Psoas muscle (tissue), 8 donors: Measurements from ENCODE around the gene CDKN1A. TPM values are rescaled to one million over a fixed set of nuclear protein-coding genes. Genes with fewer than 3 reads are reported as not detected.

Experiments
- ATAC-seq, 4 donors: fragments of 200-7000 bp; cut with Tn5 transposase; one replicate each; pipeline ENCODE4 v1.9.1; 2020; ENCODE audit warnings: moderate library complexity in 3 of 4, mild to moderate bottlenecking in 2 of 4
- DNase-seq, 2 donors: peaks; one replicate each; pipeline ENCODE4 v3.0.0-alpha.2; 2020
- H3K27ac ChIP-seq: fragments of 200-600 bp; one replicate; pipeline ENCODE4 v1.8.0; 2022
- H3K27me3 ChIP-seq, 3 donors: fragments of 200-600 bp in 1 of 3; one replicate each; pipeline versions ENCODE4 v1.6.1 to v1.8.0; 2013 to 2022; ENCODE audit warnings: low read length in 2 of 3, mild to moderate bottlenecking in 2 of 3, moderate library complexity in 1 of 3; ENCODE audit not compliant: insufficient read depth in 3 of 3
- H3K36me3 ChIP-seq, 2 donors: fragments of 200-600 bp in 1 of 2; one replicate each; pipeline versions ENCODE4 v1.6.1 to v1.8.0; 2013 to 2022; ENCODE audit warnings: low read depth in 1 of 2, mild to moderate bottlenecking in 1 of 2, moderate library complexity in 1 of 2; ENCODE audit not compliant: insufficient read depth in 1 of 2
- H3K4me1 ChIP-seq: fragments of 200-600 bp; one replicate; pipeline ENCODE4 v1.8.0; 2022
- H3K4me3 ChIP-seq: fragments of 200-600 bp; one replicate; pipeline ENCODE4 v1.8.0; 2022; ENCODE audit warnings: mild to moderate bottlenecking
- H3K9me3 ChIP-seq: fragments of 200-600 bp; one replicate; pipeline ENCODE4 v1.8.0; 2022
- WGBS, 3 donors: extraction: QIAGEN DNeasy Blood & Tissue Kit; methylation state at CpG; one replicate each; pipeline versions ENCODE4 v1.1.6 to v1.1.7; 2013; 5-methylcytosine and 5-hydroxymethylcytosine counted together
- intact Hi-C, 2 donors: fragments of 100-400 bp; cut with DNase I; formaldehyde crosslinking; loops; one replicate each; pipeline versions ENCODE4 v1.11.0 to v1.14.2; 2022
- polyA plus RNA-seq, 3 donors: library from polyadenylated mRNA; stranded (reverse); fragments of 200-250 nt; gene quantifications; one replicate each; pipeline ENCODE4 v1.2.3, GENCODE V29; 2013
- total RNA-seq, 4 donors: library from RNA; stranded (reverse); fragmentation: NEBNext Ultra II Directional in 2 of 4; extraction: Animal tissue kit (Norgen Biotek cat#: 25700) in 2 of 4; gene quantifications; one replicate each; pipeline versions ENCODE4 v1.2.1 to v1.2.4, GENCODE V29; 2021 to 2023
- TF ChIP-seq, protein P1 (sequence below): fragments of 200-600 bp; IDR thresholded peaks from one replicate; pipeline ENCODE4 v1.8.0; 2022; ENCODE audit warnings: antibody characterized with exemption
- donor health status: healthy with polysubstance abuse.
- donor health status: DM: no; HTN: no; CAD: no; lungs with moderate emphysema.
- donor health status: Bipolar disorder and iron deficiency.
- donor health status: healthy.
- donor health status: DM: yes; HTN: yes; CAD: no.
- donor health status: DM: no; HTN: no; CAD: no.
- donor health status: DM: no; HTN: no; CAD: no.
- donor health status: DM: yes; HTN: yes; CAD: no.

CDKN1A gene
- total and polyA plus RNA-seq, 7 donors = 39.2 to 666 (median 159) TPM

DNA sequence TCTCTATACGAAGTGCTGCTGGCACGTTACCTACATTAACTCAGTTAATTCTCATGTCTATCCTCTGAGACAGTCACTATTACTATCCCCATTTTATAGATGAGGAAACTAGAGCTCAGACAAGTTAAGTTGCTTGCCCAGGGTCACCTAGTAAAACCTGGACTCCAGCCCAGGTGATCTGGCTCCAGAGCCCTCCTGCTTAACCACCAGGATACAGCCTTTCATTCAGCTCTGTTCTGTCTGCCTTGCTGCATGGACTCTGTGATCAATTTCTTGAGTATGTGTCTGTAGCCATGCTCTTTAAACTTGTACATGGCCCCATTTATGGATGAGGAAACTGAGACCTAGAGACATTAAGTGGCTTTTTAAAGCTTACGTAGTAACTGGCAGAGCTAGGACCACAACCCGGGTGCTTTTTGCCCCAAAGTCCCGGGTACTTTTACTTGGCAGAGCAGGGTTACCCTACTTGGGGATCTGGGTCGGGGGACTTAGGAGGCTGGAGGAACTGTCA lies 4.7 kb downstream of the CDKN1A start:
- intact Hi-C loops = loop anchor here (5.0 to 10.0 kb wide), 4 partner anchors 61 to 238 kb away; partner anchors contain the start of genes KCTD20 (in 1 of the 2) and PXT1 (in 1 of the 2)
- ATAC-seq (no peak), DNase-seq (no peak)
- TF ChIP-seq, protein P1, sequence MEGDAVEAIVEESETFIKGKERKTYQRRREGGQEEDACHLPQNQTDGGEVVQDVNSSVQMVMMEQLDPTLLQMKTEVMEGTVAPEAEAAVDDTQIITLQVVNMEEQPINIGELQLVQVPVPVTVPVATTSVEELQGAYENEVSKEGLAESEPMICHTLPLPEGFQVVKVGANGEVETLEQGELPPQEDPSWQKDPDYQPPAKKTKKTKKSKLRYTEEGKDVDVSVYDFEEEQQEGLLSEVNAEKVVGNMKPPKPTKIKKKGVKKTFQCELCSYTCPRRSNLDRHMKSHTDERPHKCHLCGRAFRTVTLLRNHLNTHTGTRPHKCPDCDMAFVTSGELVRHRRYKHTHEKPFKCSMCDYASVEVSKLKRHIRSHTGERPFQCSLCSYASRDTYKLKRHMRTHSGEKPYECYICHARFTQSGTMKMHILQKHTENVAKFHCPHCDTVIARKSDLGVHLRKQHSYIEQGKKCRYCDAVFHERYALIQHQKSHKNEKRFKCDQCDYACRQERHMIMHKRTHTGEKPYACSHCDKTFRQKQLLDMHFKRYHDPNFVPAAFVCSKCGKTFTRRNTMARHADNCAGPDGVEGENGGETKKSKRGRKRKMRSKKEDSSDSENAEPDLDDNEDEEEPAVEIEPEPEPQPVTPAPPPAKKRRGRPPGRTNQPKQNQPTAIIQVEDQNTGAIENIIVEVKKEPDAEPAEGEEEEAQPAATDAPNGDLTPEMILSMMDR = no peak
- 79 to 92% (median 86%) methylated on average over 6 of the region's 6 CpGs for WGBS, 3 donors
- Histone ChIP-seq H3K27ac (peak overlapping the region; percentile 99), H3K36me3 (peaks cover 3 to 60% of the 10 kb centered on the region in 2 donors), H3K9me3 (no peaks in the 10 kb centered on the region), H3K27me3 (no peaks in the 10 kb centered on the region), H3K4me3 (peak overlapping the region; percentile 91), H3K4me1 (peaks cover 26% of the 10 kb centered on the region)

DNA sequence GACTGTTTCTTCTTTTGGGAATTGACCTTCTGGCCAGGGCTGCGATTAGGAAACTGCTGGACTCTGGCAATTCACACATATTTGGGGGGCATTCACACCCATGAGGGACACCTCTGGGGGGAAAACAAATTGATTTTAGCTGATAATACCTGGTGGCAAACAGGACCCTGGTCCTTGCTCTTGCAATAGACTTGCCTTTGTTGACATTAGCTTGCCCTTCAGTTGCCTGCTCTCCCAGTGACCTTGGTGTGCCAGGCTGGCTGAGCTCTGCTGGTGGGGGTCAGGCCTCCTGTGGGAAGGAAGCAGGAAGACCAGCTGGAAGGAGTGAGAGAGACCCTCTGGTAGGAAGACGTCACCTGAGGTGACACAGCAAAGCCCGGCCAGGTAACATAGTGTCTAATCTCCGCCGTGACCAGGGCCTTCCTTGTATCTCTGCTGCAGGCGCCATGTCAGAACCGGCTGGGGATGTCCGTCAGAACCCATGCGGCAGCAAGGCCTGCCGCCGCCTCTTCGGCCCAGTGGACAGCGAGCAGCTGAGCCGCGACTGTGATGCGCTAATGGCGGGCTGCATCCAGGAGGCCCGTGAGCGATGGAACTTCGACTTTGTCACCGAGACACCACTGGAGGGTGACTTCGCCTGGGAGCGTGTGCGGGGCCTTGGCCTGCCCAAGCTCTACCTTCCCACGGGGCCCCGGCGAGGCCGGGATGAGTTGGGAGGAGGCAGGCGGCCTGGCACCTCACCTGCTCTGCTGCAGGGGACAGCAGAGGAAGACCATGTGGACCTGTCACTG lies 5.3 kb downstream of the CDKN1A start:
- no peak overlapping the region for H3K4me3 ChIP-seq
- peaks cover 24% of the 10 kb centered on the region for H3K4me1 ChIP-seq
- 94 to 98% (median 95%) methylated on average over 27 to 29 of the region's 29 CpGs for WGBS, 3 donors
- peak in 1 of 2 donors; percentile 50 for DNase-seq
- peak overlapping the region; percentile 99 for H3K27ac ChIP-seq
- peaks cover 3 to 60% of the 10 kb centered on the region in 2 donors for H3K36me3 ChIP-seq
- intact Hi-C loops = loop anchor here (5.0 to 10.0 kb wide), 4 partner anchors 62 to 239 kb away; partner anchors contain the start of genes KCTD20 (in 1 of the 2) and PXT1 (in 1 of the 2)
- no peaks in the 10 kb centered on the region for H3K9me3 ChIP-seq
- TF ChIP-seq, protein P1 = no peak
- ATAC-seq = no peak
- no peaks in the 10 kb centered on the region for H3K27me3 ChIP-seq

DNA sequence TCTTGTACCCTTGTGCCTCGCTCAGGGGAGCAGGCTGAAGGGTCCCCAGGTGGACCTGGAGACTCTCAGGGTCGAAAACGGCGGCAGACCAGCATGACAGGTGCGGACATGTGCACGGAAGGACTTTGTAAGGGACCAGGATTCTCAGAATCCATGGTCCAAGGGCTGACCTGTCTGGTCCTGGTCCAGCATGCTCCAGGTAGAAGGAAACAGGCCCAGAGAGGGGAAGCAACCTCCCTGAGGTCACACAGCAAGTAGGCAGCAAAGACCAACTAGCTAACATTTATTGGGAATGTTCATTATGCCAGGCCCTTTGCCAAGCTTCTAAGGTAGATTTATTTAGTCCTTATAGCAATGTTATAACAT lies 5.9 kb downstream of the CDKN1A start:
- no peaks in the 10 kb centered on the region for H3K27me3 ChIP-seq
- no peak overlapping the region for H3K4me3 ChIP-seq
- no peak for DNase-seq
- no peak for ATAC-seq
- no peak overlapping the region for H3K27ac ChIP-seq
- H3K4me1 ChIP-seq = peaks cover 24% of the 10 kb centered on the region
- 90 to 94% (median 90%) methylated on average over 6 of the region's 6 CpGs for WGBS, 3 donors
- peaks cover 3 to 60% of the 10 kb centered on the region in 2 donors for H3K36me3 ChIP-seq
- intact Hi-C loops = loop anchor here (5.0 to 10.0 kb wide), 4 partner anchors 62 to 240 kb away; partner anchors contain the start of genes KCTD20 (in 1 of the 2) and PXT1 (in 1 of the 2)
- TF ChIP-seq, protein P1 = no peak
- H3K9me3 ChIP-seq = no peaks in the 10 kb centered on the region

DNA sequence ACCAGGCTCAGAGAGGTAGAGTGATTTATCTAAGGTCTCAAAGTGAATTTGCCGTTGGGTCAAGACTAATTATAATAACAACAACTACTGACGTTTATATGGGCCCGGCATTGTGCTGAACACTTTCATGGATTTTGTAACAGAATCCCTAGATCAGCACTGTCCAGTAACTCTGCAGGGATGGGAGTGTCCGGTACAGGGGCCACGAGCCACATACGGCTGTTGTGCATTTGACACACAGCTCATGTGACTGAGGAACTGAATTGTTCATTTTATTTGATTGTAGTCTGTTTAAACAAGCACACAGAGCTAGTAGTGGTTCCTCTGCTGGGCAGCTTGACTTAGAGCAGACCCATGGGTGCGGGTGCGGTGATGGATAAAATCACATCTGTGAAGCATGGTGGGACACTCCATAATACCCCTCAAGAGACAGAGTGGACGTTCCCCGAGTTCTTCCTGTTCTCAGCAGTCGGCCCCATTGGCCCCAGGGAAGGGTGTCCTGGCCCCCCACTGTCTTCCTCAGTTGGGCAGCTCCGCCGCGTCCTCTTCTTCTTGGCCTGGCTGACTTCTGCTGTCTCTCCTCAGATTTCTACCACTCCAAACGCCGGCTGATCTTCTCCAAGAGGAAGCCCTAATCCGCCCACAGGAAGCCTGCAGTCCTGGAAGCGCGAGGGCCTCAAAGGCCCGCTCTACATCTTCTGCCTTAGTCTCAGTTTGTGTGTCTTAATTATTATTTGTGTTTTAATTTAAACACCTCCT lies 6.8 kb downstream of the CDKN1A start:
- Histone ChIP-seq H3K36me3 (peaks cover 3 to 60% of the 10 kb centered on the region in 2 donors), H3K27me3 (no peaks in the 10 kb centered on the region), H3K4me1 (peaks cover 24% of the 10 kb centered on the region), H3K4me3 (no peak overlapping the region), H3K9me3 (no peaks in the 10 kb centered on the region), H3K27ac (no peak overlapping the region)
- intact Hi-C loops = loop anchor here in 1 of 2 donors (10.0 kb wide), 1 partner anchor 241 kb away; the partner anchor contains the start of genes KCTD20 and PXT1
- no peak for ATAC-seq
- TF ChIP-seq, protein P1 = no peak
- DNase-seq = peak in 1 of 2 donors; percentile 42
- 82 to 87% (median 87%) methylated on average over 20 of the region's 20 CpGs for WGBS, 3 donors
